Transverse colon (tissue), 4 donors: ENCODE data around the gene CDX1. TPM values are rescaled to one million over a fixed set of nuclear protein-coding genes. Genes with fewer than 3 reads are reported as not detected.

ENCODE experiments used
- DNase-seq: peaks from one replicate; pipeline ENCODE4 v3.0.0-alpha.2; 2019
- H3K27ac ChIP-seq, 4 donors: fragments of 200-600 bp; sonication (generic); 2 replicates each; pipeline ENCODE4 v1.5.1; 2016 to 2018; ENCODE audit warnings: inconsistent platforms in 4 of 4
- H3K27me3 ChIP-seq: fragments of 200-600 bp; sonication (generic); 2 replicates; pipeline ENCODE4 v1.5.1; 2017; ENCODE audit warnings: inconsistent platforms
- H3K36me3 ChIP-seq, 4 donors: fragments of 200-600 bp; sonication (generic); 2 replicates each; pipeline ENCODE4 v1.5.1; 2017 to 2019; ENCODE audit warnings: inconsistent platforms in 4 of 4
- H3K4me1 ChIP-seq, 4 donors: fragments of 200-600 bp; sonication (generic); 2 replicates each; pipeline ENCODE4 v1.5.1; 2017 to 2020; ENCODE audit warnings: inconsistent platforms in 4 of 4
- H3K4me3 ChIP-seq, 4 donors: fragments of 200-600 bp; sonication (generic); 1 replicate in 1 of 4; 2 replicates in 3 of 4; pipeline versions ENCODE4 v1.5.1 to v1.6.1; 2017 to 2019; ENCODE audit warnings: inconsistent platforms in 4 of 4
- H3K9me3 ChIP-seq, 2 donors: fragments of 200-600 bp; sonication (generic); 2 replicates each; pipeline ENCODE4 v1.5.1; 2017 to 2019; ENCODE audit warnings: inconsistent platforms in 2 of 2
- CTCF ChIP-seq, 5 experiments: fragments of 200-600 bp in 3 of 5; fragments of 450-650 bp in 2 of 5; sonication (generic) in 3 of 5; IDR thresholded peaks; 1 replicate in 2 of 5; 2 replicates in 3 of 5; pipeline ENCODE4 v1.5.1; 2016 to 2017; ENCODE audit warnings: antibody characterized with exemption in 5 of 5, inconsistent platforms in 3 of 5, mild to moderate bottlenecking in 2 of 5, moderate library complexity in 1 of 5
- EP300 ChIP-seq: sonication (generic); formaldehyde crosslinking; IDR thresholded peaks from one replicate; pipeline ENCODE4 v1.6.1; 2017; ENCODE audit warnings: antibody characterized with exemption, low read depth
- POLR2A ChIP-seq: fragments of 450-650 bp; IDR thresholded peaks from one replicate; pipeline ENCODE4 v1.6.1; 2016; ENCODE audit warnings: antibody characterized with exemption, mild to moderate bottlenecking, moderate library complexity
- POLR2AphosphoS5 ChIP-seq, 3 donors: sonication (generic); formaldehyde crosslinking; IDR thresholded peaks; one replicate each; pipeline ENCODE4 v1.6.1; 2016; ENCODE audit warnings: antibody characterized with exemption in 3 of 3
- WGBS, 2 donors: methylation state at CpG; one replicate each; pipeline ENCODE4 v1.1.5; 2018; ENCODE audit warnings: low coverage in 1 of 2; 5-methylcytosine and 5-hydroxymethylcytosine counted together
- in situ Hi-C, 4 donors: fragments of 200-750 bp; cut with MboI; loops; one replicate each; pipeline versions ENCODE4 v1.15.0 to v1.15.1; 2017; ENCODE audit warnings: low sequenced_read_pairs in 3 of 4, low pct_ligation_motif_present in 1 of 4, low pct_unique_long_range_greater_than_20kb in 1 of 4
- intact Hi-C: fragments of 100-400 bp; cut with DNase I; formaldehyde crosslinking; loops from one replicate; pipeline ENCODE4 v1.15.1; 2023; ENCODE audit warnings: low total_unique reads
- total RNA-seq, 4 donors: library from RNA; depleted of rRNA; stranded (reverse); fragments of >200 nt; gene quantifications; one replicate each; pipeline ENCODE4 v1.1.0, GENCODE V29; 2016

Gene CDX1
- total RNA-seq, 4 donors from 2014 or later: 249 to 540 (median 360) TPM

GRCh38 chr5:150182774-150183173 lies 16.2 kb downstream of the CDX1 start:
- TF ChIP-seq EP300 (no peak), POLR2A (no peak), POLR2AphosphoS5 (IDR thresholded peaks at IDR 0.05) (no peak), CTCF (IDR thresholded peaks at IDR 0.05) (no peak)
- intact Hi-C loops: no loop called here
- H3K27me3 ChIP-seq: no peaks in the 10 kb centered on the region
- no peak for DNase-seq
- H3K4me3 ChIP-seq: no peak overlapping the region
- H3K9me3 ChIP-seq: no peaks in the 10 kb centered on the region
- peak overlapping the region; percentile 85 to 88 (median 87) for H3K27ac ChIP-seq
- WGBS, 2 donors: 72% methylated on average over 10 of the region's 10 CpGs; no CpG with 5 or more reads in 1 of the 2 donors
- peaks cover 51 to 100% (median 89%) of the 10 kb centered on the region in 4 donors for H3K4me1 ChIP-seq
- in situ Hi-C loops: no loop called here
- H3K36me3 ChIP-seq: no peaks in the 10 kb centered on the region

- TF ChIP-seq EP300 (no peak), POLR2AphosphoS5 (IDR thresholded peaks at IDR 0.05) (no peak), CTCF (IDR thresholded peaks at IDR 0.05) (no peak), POLR2A (no peak)
- 88% methylated on average over 8 of the region's 12 CpGs; no CpG with 5 or more reads in 1 of the 2 donors for WGBS, 2 donors
- in situ Hi-C loops: no loop called here
- Histone ChIP-seq H3K27ac (peak overlapping the region; percentile 85 to 88 (median 87)), H3K27me3 (no peaks in the 10 kb centered on the region), H3K36me3 (no peaks in the 10 kb centered on the region), H3K4me1 (peaks cover 51 to 100% (median 89%) of the 10 kb centered on the region in 4 donors), H3K9me3 (no peaks in the 10 kb centered on the region), H3K4me3 (no peak overlapping the region)
- no peak for DNase-seq
- intact Hi-C loops: no loop called here
Measured at GRCh38 chr5:150183436-150183835, 16.9 kb downstream of the CDX1 start.

- 62% methylated on average over 2 of the region's 2 CpGs; no CpG with 5 or more reads in 1 of the 2 donors for WGBS, 2 donors
- H3K4me3 ChIP-seq: no peak overlapping the region
- H3K36me3 ChIP-seq: no peaks in the 10 kb centered on the region
- no peaks in the 10 kb centered on the region for H3K27me3 ChIP-seq
- intact Hi-C loops (no loop called here), in situ Hi-C loops (no loop called here)
- DNase-seq: no peak
- no peak for TF ChIP-seq POLR2A
- TF ChIP-seq POLR2AphosphoS5 (IDR thresholded peaks at IDR 0.05): no peak
- no peak for TF ChIP-seq CTCF (IDR thresholded peaks at IDR 0.05)
- no peak for TF ChIP-seq EP300
- H3K9me3 ChIP-seq: no peaks in the 10 kb centered on the region
- H3K4me1 ChIP-seq: peaks cover 48 to 97% (median 88%) of the 10 kb centered on the region in 4 donors
- H3K27ac ChIP-seq: peak overlapping the region; percentile 85 to 88 (median 87)
Measured at GRCh38 chr5:150184006-150184405, 17.4 kb downstream of the CDX1 start.

- Histone ChIP-seq H3K36me3 (no peaks in the 10 kb centered on the region), H3K27ac (peak overlapping the region; percentile 85 to 88 (median 87)), H3K27me3 (peaks cover 8% of the 10 kb centered on the region), H3K4me3 (no peak overlapping the region), H3K4me1 (peaks cover 37 to 91% (median 81%) of the 10 kb centered on the region in 4 donors), H3K9me3 (no peaks in the 10 kb centered on the region)
- intact Hi-C loops (no loop called here), in situ Hi-C loops (no loop called here)
- peak; percentile 87 for DNase-seq
- 24 to 54% methylated on average over 5 to 12 of the region's 12 CpGs for WGBS, 2 donors
- TF ChIP-seq POLR2AphosphoS5 (IDR thresholded peaks at IDR 0.05) (peak; percentile 31 to 78 (median 72)), EP300 (no peak), CTCF (IDR thresholded peaks at IDR 0.05) (no peak), POLR2A (peak; percentile 30)
Measured at GRCh38 chr5:150184990-150185912, 18.7 kb downstream of the CDX1 start.
